CD4-positive, alpha-beta T cell treated with Interleukin-10 for 1 hour (primary cell): Measurements from ENCODE around the gene GDPD2.

Source experiments
- DNase-seq: peaks from one replicate; pipeline ENCODE4 v3.0.0-alpha.2; 2020

GDPD2 gene

DNA sequence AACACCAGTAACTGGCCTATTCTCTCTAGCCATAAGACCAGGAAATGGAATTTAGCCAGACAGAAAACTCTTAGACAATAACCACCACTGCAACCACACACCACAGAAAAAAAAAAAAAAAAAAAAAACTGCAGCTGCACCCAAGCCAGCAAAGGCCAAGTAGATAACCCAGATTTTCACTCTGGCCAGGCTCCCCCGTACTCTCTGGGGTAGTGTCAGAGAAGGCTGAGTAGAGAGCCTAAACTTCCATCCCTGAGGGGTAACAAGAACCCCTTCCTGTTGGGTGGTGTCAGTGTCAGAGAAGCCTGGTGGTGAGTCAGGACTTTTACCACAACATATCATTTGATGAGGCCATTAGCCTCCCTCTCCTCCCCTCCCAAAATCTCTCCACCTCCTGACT, 15.9 kb downstream of the GDPD2 start:
- DNase-seq, result no peak

DNA sequence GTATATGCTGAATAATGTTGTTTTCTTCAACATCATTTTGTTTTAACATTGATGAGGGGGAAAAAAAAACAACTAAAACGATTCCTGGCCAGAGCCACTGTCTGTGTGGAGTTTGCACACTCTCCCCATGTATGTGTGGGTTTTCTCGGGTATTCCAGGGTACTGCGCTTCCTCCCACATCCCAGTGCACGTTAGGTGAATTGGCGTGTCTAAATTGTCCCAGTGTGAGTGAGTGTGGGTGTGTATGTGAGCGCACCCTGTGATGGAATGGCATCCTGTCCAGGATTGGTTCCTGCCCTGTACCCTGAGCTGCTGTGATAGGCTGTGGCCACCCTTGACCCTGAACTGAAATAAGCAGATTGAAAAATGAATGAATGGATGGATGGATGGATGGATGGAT, 19.1 kb downstream of the GDPD2 start:
- DNase-seq, result no peak

GRCh38 chrX:70444326-70444945, 21.3 kb downstream of the GDPD2 start, which contains the start of gene DLG3:
DLG3 (plus strand) TSS chrX:70444835; CDS start chrX:70445202, 367 bp downstream.
- DNase-seq, result peak; percentile 39

DNA sequence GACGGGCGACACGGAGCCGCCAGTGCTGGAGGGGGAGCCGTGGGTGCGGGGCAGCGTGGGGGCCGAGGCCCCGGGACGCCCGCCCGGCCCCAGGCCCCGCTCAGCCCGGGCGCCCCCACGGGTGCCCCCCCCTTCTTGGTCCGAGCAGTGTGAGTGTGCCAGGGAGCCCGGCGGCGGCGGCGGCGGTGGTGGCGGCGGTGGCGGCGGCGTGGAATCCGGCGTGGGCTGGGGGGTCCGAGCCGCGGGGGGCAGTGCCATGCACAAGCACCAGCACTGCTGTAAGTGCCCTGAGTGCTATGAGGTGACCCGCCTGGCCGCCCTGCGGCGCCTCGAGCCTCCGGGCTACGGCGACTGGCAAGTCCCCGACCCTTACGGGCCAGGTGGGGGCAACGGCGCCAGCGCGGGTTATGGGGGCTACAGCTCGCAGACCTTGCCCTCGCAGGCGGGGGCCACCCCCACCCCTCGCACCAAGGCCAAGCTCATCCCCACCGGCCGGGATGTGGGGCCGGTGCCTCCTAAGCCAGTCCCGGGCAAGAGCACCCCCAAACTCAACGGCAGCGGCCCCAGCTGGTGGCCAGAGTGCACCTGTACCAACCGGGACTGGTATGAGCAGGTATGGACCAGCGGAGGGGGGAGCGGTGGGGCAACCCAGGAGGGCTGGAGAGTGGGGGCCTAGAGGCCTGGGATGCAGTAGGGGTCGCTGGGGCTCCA, 22.0 kb downstream of the GDPD2 start:
- no peak for DNase-seq

DNA sequence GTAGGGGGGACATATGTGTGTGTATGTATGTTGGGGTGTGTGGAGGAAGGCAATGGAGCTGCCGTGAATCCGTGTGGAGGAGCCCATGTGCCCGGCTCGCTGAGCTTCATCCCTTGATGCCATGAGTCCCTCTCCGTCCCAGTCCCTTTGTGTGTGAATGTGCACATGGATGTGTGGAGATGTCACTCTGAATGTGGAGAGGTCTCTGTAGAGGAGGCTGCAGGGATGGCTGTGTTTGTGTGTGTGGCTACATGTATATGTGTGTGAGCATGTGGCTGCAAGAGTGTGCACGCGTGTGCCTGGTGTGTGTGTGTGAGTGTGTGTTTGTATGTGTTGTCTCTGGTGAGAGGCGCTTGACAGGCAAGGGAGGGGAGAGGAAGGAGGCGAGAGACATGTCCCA, 22.8 kb downstream of the GDPD2 start:
- DNase-seq, result no peak

DNA sequence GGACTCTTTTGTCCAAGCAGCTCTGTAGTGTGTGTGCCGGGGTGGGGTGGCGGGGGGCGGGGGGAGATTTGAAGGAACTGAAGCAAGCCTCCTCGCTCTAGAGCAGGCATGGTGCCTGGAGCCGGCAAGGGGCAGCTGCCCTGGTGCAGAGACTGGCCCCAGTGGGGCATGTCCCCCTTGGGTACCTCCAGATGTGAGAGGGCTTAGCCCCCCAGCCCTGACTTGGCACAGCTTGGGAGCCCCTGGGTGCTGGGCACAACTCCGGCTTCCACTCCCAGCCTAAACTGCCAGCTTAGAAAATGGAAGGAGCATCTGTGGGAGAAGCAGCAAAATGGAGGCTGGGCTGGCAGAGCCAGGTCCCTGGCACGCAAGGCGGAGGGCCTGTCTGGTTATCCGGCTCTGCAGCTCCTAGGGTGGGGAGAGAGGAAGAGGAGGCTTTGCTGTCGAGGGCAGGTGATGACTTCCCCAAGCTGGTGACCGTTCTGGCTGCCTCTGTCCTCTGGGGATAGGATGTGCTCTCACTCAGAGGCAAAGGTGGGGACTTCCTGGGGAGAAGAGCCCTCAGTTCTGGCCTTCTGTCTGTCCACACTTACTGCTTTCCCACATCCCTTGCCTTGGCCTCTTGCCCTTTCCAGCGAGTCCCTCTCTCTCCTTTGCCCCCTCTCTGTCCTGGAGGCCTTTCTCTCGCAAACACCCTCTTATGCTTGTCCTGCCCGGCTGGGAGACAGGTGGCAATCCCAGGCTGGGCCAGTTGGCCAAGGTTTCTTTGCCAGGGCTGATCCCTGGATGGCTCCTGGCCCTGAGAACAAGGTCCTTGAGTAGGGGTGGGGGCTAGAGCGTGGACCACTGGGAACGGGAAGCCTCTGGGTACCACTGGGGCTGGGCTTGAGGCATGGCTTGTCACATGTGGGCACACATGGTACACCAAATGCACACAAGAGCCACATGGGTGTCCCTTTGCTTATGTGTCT, 23.6 kb downstream of the GDPD2 start:
- DNase-seq, result no peak

- no peak for DNase-seq
Observed at GRCh38 chrX:70449457-70449966, 26.4 kb downstream of the GDPD2 start.

GRCh38 chrX:70452143-70452733, 29.1 kb downstream of the GDPD2 start:
- peak; percentile 65 for DNase-seq

DNA sequence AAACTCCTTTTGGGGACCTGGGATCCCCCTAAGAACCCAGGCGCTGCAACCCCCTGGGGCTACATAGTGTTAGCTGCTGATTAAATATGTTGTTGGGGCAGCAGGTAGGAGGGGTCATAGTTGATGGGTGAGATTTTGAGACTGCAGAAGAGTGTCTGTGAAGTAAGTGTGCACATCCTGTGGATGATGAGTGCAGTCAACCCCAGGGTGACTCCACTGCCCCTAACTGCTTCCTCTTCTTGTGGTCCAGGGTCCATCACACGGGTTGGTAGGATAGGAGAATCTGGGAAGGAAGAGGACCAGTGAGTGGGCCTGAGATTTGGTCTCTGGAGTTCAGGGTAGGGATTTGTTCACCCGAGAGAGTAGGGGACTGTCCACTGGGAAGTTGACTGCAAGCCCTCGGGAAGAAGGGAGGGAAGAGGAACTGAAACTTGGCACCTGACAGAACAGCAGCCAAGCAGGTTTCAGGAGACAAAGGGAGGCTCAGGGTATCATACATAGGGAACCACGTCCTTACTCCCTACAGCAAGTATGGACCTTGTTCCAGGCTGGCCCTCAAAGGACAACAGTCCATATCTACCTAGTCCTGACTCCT, 30.0 kb downstream of the GDPD2 start:
- no peak for DNase-seq

GRCh38 chrX:70454441-70455365, 31.6 kb downstream of the GDPD2 start:
- DNase-seq, result peak; percentile 84

- no peak for DNase-seq
Observed at GRCh38 chrX:70455366-70456202, 32.5 kb downstream of the GDPD2 start.

DNA sequence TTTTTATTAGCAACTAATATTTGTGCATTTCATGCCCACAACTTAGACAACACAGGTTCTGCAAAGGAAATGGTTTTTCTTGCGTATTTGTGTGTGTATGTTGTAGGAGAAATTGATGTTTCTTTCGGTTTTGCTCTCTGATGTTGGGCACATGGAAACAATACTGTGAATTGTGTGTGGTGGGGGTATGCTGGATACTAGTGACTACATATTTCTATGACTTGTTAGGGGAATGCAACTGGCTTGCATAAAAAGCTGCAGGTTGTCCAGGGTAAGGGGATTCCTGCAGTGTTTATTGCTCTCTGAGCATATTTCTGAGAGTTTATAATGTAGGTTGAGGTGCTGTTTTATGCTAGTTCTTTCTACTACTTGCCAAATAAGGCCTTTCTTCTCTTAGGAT, 33.1 kb downstream of the GDPD2 start:
- no peak for DNase-seq

- DNase-seq, result no peak
Observed at GRCh38 chrX:70461026-70461425, 37.9 kb downstream of the GDPD2 start.

- no peak for DNase-seq
Observed at GRCh38 chrX:70464051-70464450, 40.9 kb downstream of the GDPD2 start.

DNA sequence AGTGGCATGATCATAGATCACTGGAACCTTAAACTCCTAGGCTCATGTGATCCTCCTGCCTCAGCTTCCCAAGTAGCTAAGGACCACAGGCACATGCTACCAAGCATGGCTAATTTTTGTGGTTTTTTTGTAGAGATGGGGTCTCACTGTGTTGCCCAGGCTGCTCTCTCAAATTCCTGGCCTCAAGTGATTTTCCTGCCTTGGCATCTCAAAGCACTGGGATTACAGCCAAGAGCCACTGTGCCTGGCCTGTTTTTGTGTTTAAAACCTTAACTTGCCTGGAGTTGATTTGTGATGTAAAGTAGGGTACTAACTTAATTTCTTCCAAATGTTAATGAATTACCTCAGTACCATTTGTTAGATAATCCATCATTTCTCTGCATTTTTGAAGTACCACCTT, 43.9 kb downstream of the GDPD2 start:
- DNase-seq, result no peak

DNA sequence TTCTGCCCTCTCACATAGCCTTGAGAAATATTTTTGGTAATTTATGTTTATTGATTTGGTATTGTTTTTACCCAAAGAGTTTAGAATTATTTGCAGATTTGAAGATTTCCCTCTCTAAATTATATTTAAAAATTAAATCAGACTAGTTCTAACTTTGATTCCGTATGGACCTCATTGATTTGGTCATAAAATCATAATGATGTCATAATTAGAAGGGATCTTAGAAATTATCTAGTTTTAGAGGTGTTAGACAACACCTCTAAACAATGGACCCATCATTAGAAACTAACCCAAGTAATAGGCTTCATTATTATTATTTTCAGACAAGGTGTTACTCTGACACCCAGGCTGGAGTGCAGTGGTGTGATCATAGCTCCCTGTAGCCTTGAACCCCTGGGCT, 45.6 kb downstream of the GDPD2 start:
- no peak for DNase-seq

GRCh38 chrX:70470850-70471289, 47.8 kb downstream of the GDPD2 start:
- DNase-seq, result peak; percentile 16

DNA sequence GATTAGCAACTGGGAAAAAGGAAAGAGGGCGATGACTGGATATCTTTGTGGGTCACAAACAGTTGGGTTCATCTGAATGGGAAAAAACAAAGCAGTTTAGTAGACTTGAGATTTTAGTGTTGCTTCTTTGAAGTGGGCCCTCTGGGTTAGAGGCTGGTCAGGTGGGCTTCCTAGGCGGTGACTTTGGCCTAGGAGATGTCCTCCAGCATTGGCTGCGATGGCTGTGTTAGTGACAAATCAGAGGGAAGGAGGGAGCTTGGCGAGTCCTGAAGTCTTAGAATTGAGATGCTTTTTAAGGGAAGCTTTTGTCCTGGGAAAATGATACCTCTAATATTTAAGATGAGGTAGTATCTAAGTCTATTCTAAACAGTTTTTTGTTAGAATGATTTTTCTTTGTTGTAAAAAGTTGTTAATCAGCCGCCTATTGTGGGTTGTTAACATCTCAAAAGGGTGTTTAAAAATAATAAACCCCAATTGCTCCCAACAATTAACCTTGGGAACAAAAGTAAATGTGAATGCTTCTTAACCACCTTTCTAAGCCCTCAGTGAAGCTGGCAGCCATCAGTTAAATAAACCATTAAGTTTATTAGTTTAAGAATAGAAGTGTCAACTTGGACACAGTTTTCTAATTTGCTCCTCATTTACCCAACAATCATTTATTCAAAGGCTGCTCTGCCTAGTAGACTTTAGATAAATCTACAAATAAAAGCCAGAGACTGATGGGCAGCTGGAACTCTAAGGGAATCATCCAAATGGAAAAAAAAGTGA, 53.2 kb downstream of the GDPD2 start:
- no peak for DNase-seq

DNA sequence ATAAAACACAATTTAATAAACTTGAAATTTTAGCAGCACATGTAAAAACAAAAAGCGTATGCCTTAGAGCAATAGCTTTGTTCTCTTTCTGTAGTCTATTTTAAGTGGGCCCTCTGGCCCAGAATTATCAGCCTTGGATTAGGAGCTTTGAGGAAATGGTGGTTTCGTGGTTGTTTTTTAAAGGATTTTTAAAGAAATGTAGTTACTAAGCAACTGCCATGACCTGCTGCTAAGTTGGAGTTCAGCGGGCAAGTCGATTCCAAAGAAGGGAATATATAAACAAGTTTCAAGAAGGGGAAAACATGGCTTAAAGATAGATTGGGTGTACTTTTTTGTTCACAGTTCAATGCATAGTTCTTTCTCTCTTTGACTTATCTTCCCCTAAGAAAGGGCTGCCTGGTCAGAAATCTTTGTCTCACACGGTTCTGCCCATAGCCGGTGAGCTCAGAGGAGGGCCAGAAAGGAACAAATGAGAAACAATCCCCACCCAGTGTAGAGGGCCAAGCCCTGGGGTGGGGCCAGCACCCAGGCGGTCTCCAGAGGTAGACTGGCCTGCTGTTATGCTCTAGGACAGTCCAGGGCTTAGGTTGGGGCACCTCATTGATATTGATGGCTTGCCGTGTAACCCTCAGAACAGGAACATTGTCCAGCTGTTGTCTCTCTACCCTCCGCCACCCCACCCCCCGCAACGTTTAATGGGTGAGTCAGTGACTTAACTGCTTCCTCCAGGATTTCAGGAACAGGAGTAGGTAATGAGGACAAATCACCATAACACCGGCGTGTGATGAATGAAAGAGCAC, 54.0 kb downstream of the GDPD2 start:
- no peak for DNase-seq
